IMR-90 (cell line): ENCODE data around the gene LYSMD4. TPM values are rescaled to one million over a fixed set of nuclear protein-coding genes. Genes with fewer than 3 reads are reported as not detected.

Experiments used
- ATAC-seq: fragments of 200-7000 bp; cut with Tn5 transposase; 2 replicates; pipeline ENCODE4 v1.9.1; 2020; ENCODE audit warnings: low read depth, mild to moderate bottlenecking, moderate library complexity
- BruUV-seq: library from RNA; stranded (reverse); fragments of 400-500 nt; replicated peaks from 2 replicates; lab custom pipeline; 2021; lab: Mats Ljungman, UMichigan
- CTCF ChIA-PET: fragments of 300-600 bp; formaldehyde crosslinking; extraction: SDS; loops from one replicate; lab custom pipeline; 2021; ENCODE audit warnings: antibody characterized with exemption; lab: Yijun Ruan, JAX
- POLR2A ChIA-PET: fragments of 300-600 bp; sonication (Branson Sonifier 250); formaldehyde crosslinking; loops from one replicate; lab custom pipeline; 2022; ENCODE audit warnings: antibody characterized with exemption; ENCODE audit not compliant: unreplicated experiment; lab: Charles Lee
- DNase-seq: peaks from one replicate; pipeline ENCODE4 v3.0.0; 2013
- H2AFZ ChIP-seq: replicated peaks from 2 replicates; pipeline ENCODE3; 2013; ENCODE audit warnings: low read length, mild to moderate bottlenecking; ENCODE audit not compliant: poor library complexity
- H2AK5ac ChIP-seq: 2 replicates; pipeline ENCODE4 v1.6.1; 2013; ENCODE audit warnings: low read depth, low read length, inconsistent platforms
- H2AK9ac ChIP-seq: replicated peaks from 2 replicates; pipeline ENCODE3; 2013; ENCODE audit warnings: mild to moderate bottlenecking, low read depth, low read length, moderate library complexity; ENCODE audit not compliant: poor library complexity
- H2BK120ac ChIP-seq: 2 replicates; pipeline ENCODE4 v1.6.1; 2013; ENCODE audit warnings: low read depth, low read length, inconsistent platforms
- H2BK15ac ChIP-seq: 3 replicates; pipeline ENCODE4 v1.6.1; 2013; ENCODE audit warnings: low read depth, low read length, inconsistent platforms
- H2BK20ac ChIP-seq: 2 replicates; pipeline ENCODE4 v1.6.1; 2013; ENCODE audit warnings: low read depth, mild to moderate bottlenecking, inconsistent platforms, low read length, moderate library complexity
- H2BK5ac ChIP-seq: 2 replicates; pipeline ENCODE4 v1.6.1; 2013; ENCODE audit warnings: mild to moderate bottlenecking, low read depth, low read length, inconsistent platforms; ENCODE audit not compliant: poor library complexity, severe bottlenecking
- H3K14ac ChIP-seq: replicated peaks from 2 replicates; pipeline ENCODE4 v1.6.1; 2013; ENCODE audit warnings: low read depth, low read length, inconsistent platforms
- H3K18ac ChIP-seq: 2 replicates; pipeline ENCODE4 v1.6.1; 2013; ENCODE audit warnings: low read depth, low read length, control low read depth
- H3K23ac ChIP-seq: 2 replicates; pipeline ENCODE4 v1.6.1; 2013; ENCODE audit warnings: low read depth, low read length, inconsistent platforms
- H3K27ac ChIP-seq: 2 replicates; pipeline ENCODE4 v1.5.1; 2013; ENCODE audit warnings: mild to moderate bottlenecking, control low read depth, low read length; ENCODE audit not compliant: insufficient read depth
- H3K27me3 ChIP-seq: 2 replicates; pipeline ENCODE4 v1.6.1; 2013; ENCODE audit warnings: low read length; ENCODE audit not compliant: control insufficient read depth, insufficient read depth
- H3K36me3 ChIP-seq: 2 replicates; pipeline ENCODE4 v1.6.1; 2013; ENCODE audit warnings: low read length, mixed read lengths; ENCODE audit not compliant: control insufficient read depth, insufficient read depth
- H3K4ac ChIP-seq: 2 replicates; pipeline ENCODE4 v1.6.1; 2013; ENCODE audit warnings: low read depth, low read length, inconsistent platforms
- H3K4me1 ChIP-seq: 2 replicates; pipeline ENCODE4 v1.6.1; 2013; ENCODE audit warnings: low read length, mixed read lengths; ENCODE audit not compliant: control insufficient read depth, insufficient read depth
- H3K4me2 ChIP-seq: 2 replicates; pipeline ENCODE4 v1.6.1; 2013; ENCODE audit warnings: low read depth, mild to moderate bottlenecking, control low read depth, low read length, moderate library complexity
- H3K4me3 ChIP-seq: 2 replicates; pipeline ENCODE4 v1.5.1; 2013; ENCODE audit warnings: low read depth, mild to moderate bottlenecking, control low read depth, low read length, moderate library complexity; ENCODE audit not compliant: insufficient read depth
- H3K56ac ChIP-seq: 2 replicates; pipeline ENCODE4 v1.6.1; 2013; ENCODE audit warnings: low read length, inconsistent platforms; ENCODE audit not compliant: insufficient read depth; ENCODE audit errors: extremely low read depth
- H3K79me1 ChIP-seq, 2 experiments: 2 replicates each; pipeline ENCODE4 v1.6.1; 2013; ENCODE audit warnings: low read length in 2 of 2, inconsistent platforms in 1 of 2, low read depth in 1 of 2
- H3K9ac ChIP-seq: 2 replicates; pipeline ENCODE4 v1.6.1; 2013; ENCODE audit warnings: low read depth, low read length, control low read depth
- H3K9me1 ChIP-seq: 2 replicates; pipeline ENCODE4 v1.6.1; 2013; ENCODE audit warnings: low read length, inconsistent platforms; ENCODE audit not compliant: insufficient read depth
- H3K9me3 ChIP-seq: 2 replicates; pipeline ENCODE4 v1.6.1; 2013; ENCODE audit warnings: low read length; ENCODE audit not compliant: control insufficient read depth, insufficient read depth
- H4K20me1 ChIP-seq: 2 replicates; pipeline ENCODE4 v1.6.1; 2013; ENCODE audit warnings: low read length, inconsistent platforms; ENCODE audit not compliant: insufficient read depth
- H4K5ac ChIP-seq: 2 replicates; pipeline ENCODE4 v1.6.1; 2013; ENCODE audit warnings: mild to moderate bottlenecking, low read depth, low read length, control low read depth
- H4K8ac ChIP-seq, 2 experiments: 2 replicates each; pipeline ENCODE4 v1.6.1; 2013; ENCODE audit warnings: low read depth in 2 of 2, low read length in 2 of 2, control low read depth in 1 of 2, inconsistent platforms in 1 of 2
- H4K91ac ChIP-seq: 2 replicates; pipeline ENCODE4 v1.6.1; 2013; ENCODE audit warnings: low read depth, low read length, inconsistent platforms; ENCODE audit not compliant: insufficient read depth
- MXI1 ChIP-seq: IDR thresholded peaks from 2 replicates; pipeline ENCODE4 v1.6.1; 2012; ENCODE audit warnings: low read depth, mild to moderate bottlenecking, low read length, moderate library complexity, borderline replicate concordance
- WGBS, 2 experiments: methylation state at CpG; one replicate each; pipeline versions ENCODE4 v1.1.5 to v1.1.7; 2013; ENCODE audit warnings: missing lambda C conversion rate in 2 of 2; ENCODE audit not compliant: insufficient read length in 1 of 2; ENCODE audit errors: extremely low coverage in 2 of 2; 5-methylcytosine and 5-hydroxymethylcytosine counted together
- dilution Hi-C: fragments of 300-500 bp; cut with HindIII; formaldehyde crosslinking; loops from one replicate; pipeline ENCODE4 v1.14.3; 2018; ENCODE audit warnings: low sequenced_read_pairs; ENCODE audit not compliant: unreplicated experiment
- in situ Hi-C: fragments of 300-500 bp; cut with MboI; formaldehyde crosslinking; loops from 3 replicates; pipeline ENCODE4 v1.14.3; 2019; ENCODE audit warnings: low sequenced_read_pairs, inconsistent platforms, mixed read lengths
- intact Hi-C: fragments of 100-400 bp; cut with micrococcal nuclease; formaldehyde crosslinking; loops from 2 replicates; pipeline ENCODE4 v1.10.0; 2022
- polyA plus RNA-seq, 3 experiments: library from polyadenylated mRNA; depleted of rRNA; stranded (reverse); fragments of >200 nt; gene quantifications; 2 replicates each; pipeline ENCODE4 v1.2.3, GENCODE V29; 2012; ENCODE audit warnings: low replicate concordance in 1 of 3
- total RNA-seq: library from RNA; depleted of rRNA; stranded (reverse); fragments of >200 nt; gene quantifications from 2 replicates; pipeline ENCODE4 v1.2.3, GENCODE V29; 2012

LYSMD4 gene
- total and polyA plus RNA-seq, 2 of the 4 experiments (the other 2 are of a cell fraction) = 4.5 to 5.0 TPM

- Histone ChIP-seq H3K9me3 (no peaks in the 10 kb centered on the region), H2AK5ac (no peak overlapping the region), H4K91ac (no peak overlapping the region), H3K56ac (no peak overlapping the region), H2BK15ac (no peak overlapping the region), H2AFZ (no peak overlapping the region), H3K4me1 (no peaks in the 10 kb centered on the region; the same call in none of the 2 replicates), H4K5ac (no peak overlapping the region), H3K27ac (no peak overlapping the region), H3K27me3 (no peaks in the 10 kb centered on the region), H2AK9ac (no peak overlapping the region), H3K18ac (no peak overlapping the region), H3K4me3 (no peak overlapping the region), H3K4ac (no peak overlapping the region), H3K9ac (no peak overlapping the region), H3K36me3 (peaks cover 13% of the 10 kb centered on the region), H3K79me1 (no peaks in the 10 kb centered on the region; a peak in 1 of 4 replicates), H2BK5ac (no peak overlapping the region), H3K9me1 (peaks cover 2% of the 10 kb centered on the region; the same call in 1 of the 2 replicates), H3K23ac (no peak overlapping the region), H2BK120ac (no peak overlapping the region), H3K4me2 (no peak overlapping the region), H3K14ac (no peak overlapping the region), H4K8ac (no peak overlapping the region), H2BK20ac (no peak overlapping the region), H4K20me1 (no peaks in the 10 kb centered on the region; the same call in 1 of the 2 replicates)
- no peak for TF ChIP-seq MXI1
- CTCF ChIA-PET = interaction anchor here (1.0 to 1.1 kb wide), 2 partner anchors 13 to 16 kb away, joined by 3 read pairs; no protein-coding TSS in a partner anchor
- intact Hi-C loops (no loop called here), in situ Hi-C loops (no loop called here), dilution Hi-C loops (no loop called here)
- DNase-seq (no peak), ATAC-seq (no peak)
- WGBS, 2 experiments = 73% methylated on average over 3 of the region's 19 CpGs; no CpG with 5 or more reads in 1 of the 2 experiments
- no TSS peak for BruUV-seq
- POLR2A ChIA-PET = no interaction called here
These were observed 15.9 kb downstream of the LYSMD4 start for GRCh38 chr15:99717161-99718009.
